Measurements from ENCODE around the gene B3GNT9. TPM values are rescaled to one million over a fixed set of nuclear protein-coding genes. Genes with fewer than 3 reads are reported as not detected.

B3GNT9 gene
- polyA plus RNA-seq, 1 of the 3 experiments (the other 2 are of a cell fraction): 9.9 TPM

GRCh38 chr16:67157106-67157748, 6.4 kb upstream of the B3GNT9 start:
- Histone ChIP-seq H3K36me3 (replicated peaks in 1 of 2; ENCODE audit: control insufficient read depth in 1 of 2, insufficient read depth in 2 of 2, low read length in 1 of 2) (peaks cover 0 to 4% of the 10 kb centered on the region in 2 experiments), H4K20me1 (ENCODE audit: insufficient read depth) (peaks cover 26% of the 10 kb centered on the region), H2AFZ (ENCODE audit: low read depth) (no peak overlapping the region), H3K79me2 (ENCODE audit: insufficient read depth) (no peaks in the 10 kb centered on the region), H3K9me3 (no peaks in the 10 kb centered on the region), H3F3A (replicated peaks; ENCODE audit: insufficient read depth) (peaks cover 10% of the 10 kb centered on the region), H3K4me3 (ENCODE audit: low read depth in 2 of 2, low read length in 1 of 2) (no peak overlapping the region), H3K4me1 (ENCODE audit: control insufficient read depth in 1 of 2, insufficient read depth in 2 of 2, low read depth in 1 of 2, low read length in 1 of 2) (peaks cover 4 to 17% of the 10 kb centered on the region in 2 experiments; a peak in 1 of 4 replicates), H3K9ac (no peak overlapping the region), H3K9me2 (no peaks in the 10 kb centered on the region), H3K27ac (ENCODE audit: low read depth in 2 of 2, low read length in 1 of 2) (no peak overlapping the region), H3K27me3 (ENCODE audit: insufficient read depth) (no peaks in the 10 kb centered on the region), H3K4me2 (no peak overlapping the region)
- 87% methylated on average over 7 of the region's 7 CpGs for WGBS (ENCODE audit: low lambda C conversion rate)
- CTCF ChIA-PET: interaction anchor here (1.0 to 14.2 kb wide), 8 partner anchors 12 to 262 kb away, joined by 3 to 470 read pairs (median 8); partner anchors contain the start of genes CBFB and NOL3
- POLR2A ChIA-PET: interaction anchor here (1.4 kb wide), 1 partner anchor 140 kb away, joined by 3 read pairs; no protein-coding TSS in a partner anchor
- TF ChIP-seq PBX3 (IDR thresholded peaks at IDR 0.05) (no peak), FOXJ3 (CRISPR knock-in tag; IDR thresholded peaks at IDR 0.05) (no peak), NRF1 (IDR thresholded peaks at IDR 0.05; ENCODE audit: low read depth, low read length) (no peak), USF2 (IDR thresholded peaks at IDR 0.05; ENCODE audit: borderline replicate concordance, low read depth, low read length) (no peak), ZBTB33 (IDR thresholded peaks at IDR 0.05; ENCODE audit: borderline replicate concordance, low read depth) (no peak), FOSL2 (IDR thresholded peaks at IDR 0.05; ENCODE audit: borderline replicate concordance, low read depth) (no peak), RFX5 (IDR thresholded peaks at IDR 0.05; ENCODE audit: low read length) (no peak), TCF12 (IDR thresholded peaks at IDR 0.05) (no peak), EP300 (IDR thresholded peaks at IDR 0.05; ENCODE audit: borderline replicate concordance in 1 of 2, low read depth in 1 of 2, low read length in 1 of 2) (no peak), RXRA (IDR thresholded peaks at IDR 0.05; ENCODE audit: borderline replicate concordance, low read depth) (no peak), EZH2phosphoT487 (IDR thresholded peaks at IDR 0.05; ENCODE audit: borderline replicate concordance, low read depth) (no peak), USF1 (IDR thresholded peaks at IDR 0.05; ENCODE audit: borderline replicate concordance, low read depth) (no peak), SIN3A (IDR thresholded peaks at IDR 0.05; ENCODE audit: borderline replicate concordance, low read depth, low read length) (no peak), YY1 (IDR thresholded peaks at IDR 0.05; ENCODE audit: low read depth) (no peak), FOXM1 (IDR thresholded peaks at IDR 0.05; ENCODE audit: low read depth) (no peak), CTCF (IDR thresholded peaks at IDR 0.05) (no peak), GATA2 (CRISPR knock-in tag; IDR thresholded peaks at IDR 0.05) (no peak), SMC3 (IDR thresholded peaks at IDR 0.05; ENCODE audit: low read depth, low read length) (no peak), MAX (IDR thresholded peaks at IDR 0.05; ENCODE audit: low read depth) (no peak)
- DNase-seq: no peak

All from SK-N-SH (cell line).